PFSK-1 (cell line): Measurements from ENCODE around the gene KLC4.

Source experiments
- POLR2AphosphoS5 ChIP-seq: IDR thresholded peaks from 2 replicates; pipeline ENCODE4 v1.6.1; 2012; ENCODE audit warnings: low read depth, mild to moderate bottlenecking, control low read depth, low read length, moderate library complexity
- TAF1 ChIP-seq: IDR thresholded peaks from 2 replicates; pipeline ENCODE4 v1.6.1; 2012; ENCODE audit warnings: low read length, control low read depth, borderline replicate concordance; ENCODE audit not compliant: insufficient read depth

- TF ChIP-seq TAF1 = no peak
- no peak; the same call in 1 of the 2 replicates for TF ChIP-seq POLR2AphosphoS5
These were observed 23.8 kb upstream of the KLC4 start for GRCh38 chr6:43035495-43036194.
